GM21390 (cell line): Measurements from ENCODE around the gene ARAP3.
"Not testable (repeated sequence)": the region's sequence is repeated elsewhere in the genome, so short reads cannot be mapped to it uniquely, and the experiment has no call there.

Experiments
- ATAC-seq: cut with Tn5 transposase; IDR thresholded peaks from one replicate; pipeline ENCODE4 v1.9.1; 2021; ENCODE audit not compliant: unreplicated experiment

ARAP3 gene

DNA sequence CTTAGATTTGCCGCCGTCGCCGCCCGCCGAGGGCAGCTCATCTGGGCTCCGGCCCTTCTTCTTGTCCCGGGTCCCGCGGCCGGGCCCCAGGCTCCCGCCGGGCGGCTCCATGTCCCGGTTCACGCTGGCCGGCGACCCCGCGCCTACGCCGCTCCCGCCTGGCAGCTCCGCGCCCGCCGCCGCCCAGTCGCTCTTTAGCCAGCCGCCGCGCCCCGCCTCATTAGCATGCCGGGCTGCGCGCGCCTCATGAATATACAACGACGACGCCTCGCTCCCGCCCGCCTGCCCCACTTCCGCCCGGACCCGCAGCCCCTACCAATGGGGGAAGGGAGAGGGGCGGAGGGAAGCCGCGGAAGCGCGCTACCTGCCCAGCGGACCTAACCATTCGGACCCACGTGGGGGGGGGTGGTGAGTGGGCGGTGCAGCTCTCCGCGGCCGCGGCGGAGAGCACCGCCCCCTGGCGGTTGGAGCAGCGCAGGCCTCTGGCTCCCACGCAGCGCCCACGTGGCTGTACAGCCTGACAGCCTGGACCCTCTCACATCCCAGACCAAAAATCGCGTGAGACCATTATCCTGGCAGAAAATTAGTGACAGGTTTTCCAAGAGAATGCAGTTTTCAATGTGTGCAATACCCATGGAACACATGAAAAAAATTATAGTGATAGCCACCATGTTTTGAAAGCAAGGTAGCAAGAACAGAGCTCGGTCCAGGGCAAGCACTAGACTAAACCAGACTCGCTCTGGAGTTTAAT lies 63.1 kb downstream of the ARAP3 start, which contains the start of gene DIAPH1:
DIAPH1 (minus strand) TSS at position 197 of the 751 bp plus-strand sequence; CDS start at position 111, 86 bp downstream.
- ATAC-seq = peak; percentile 83

- peak; percentile 28 for ATAC-seq
Measured at GRCh38 chr5:141618030-141618803, 63.8 kb downstream of the ARAP3 start.

GRCh38 chr5:141617682-141618029 lies 64.4 kb downstream of the ARAP3 start:
- no peak for ATAC-seq

DNA sequence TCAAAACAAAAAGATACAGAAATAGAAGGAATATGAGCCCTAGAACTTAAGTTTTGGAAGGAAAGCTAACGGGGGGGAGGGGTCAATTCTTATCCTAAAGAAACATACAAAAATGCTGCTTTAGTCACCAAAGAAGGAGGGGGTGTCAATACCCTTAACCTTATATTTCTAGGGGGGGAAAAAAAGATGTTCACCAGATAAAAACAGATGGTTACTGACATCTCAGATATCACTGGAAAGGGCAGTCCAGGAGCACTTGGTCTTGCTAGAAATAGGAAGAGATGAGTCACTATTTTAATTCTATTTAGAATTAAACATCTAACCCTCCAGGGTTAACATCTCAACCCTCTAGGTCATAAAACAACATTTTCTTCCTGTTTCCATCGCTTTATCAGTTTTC lies 64.9 kb downstream of the ARAP3 start:
- ATAC-seq = no peak

- ATAC-seq = no peak
Measured at GRCh38 chr5:141615991-141616720, 65.9 kb downstream of the ARAP3 start.

DNA sequence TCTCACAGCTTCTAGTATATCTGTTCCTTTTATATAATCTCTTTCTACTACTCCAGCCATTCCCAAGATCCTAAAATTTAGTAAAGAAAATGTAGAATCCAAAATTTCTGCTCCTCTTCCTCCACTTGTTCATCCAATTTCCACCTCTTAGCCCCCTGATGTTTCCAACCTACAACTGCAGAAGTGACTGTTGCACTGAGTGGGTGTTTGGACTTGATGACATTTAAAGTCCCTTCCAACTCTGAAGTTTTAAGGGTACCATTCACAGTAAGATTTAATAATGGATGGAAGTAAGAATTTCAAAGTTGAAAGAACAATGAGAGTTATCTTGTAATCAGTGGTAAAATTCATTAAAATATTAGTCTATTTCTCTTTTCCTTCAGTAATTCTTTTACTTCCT lies 68.7 kb downstream of the ARAP3 start:
- no peak for ATAC-seq

GRCh38 chr5:141611289-141611688 lies 70.7 kb downstream of the ARAP3 start:
- no peak for ATAC-seq

GRCh38 chr5:141609921-141610320 lies 72.1 kb downstream of the ARAP3 start:
- ATAC-seq = not testable (repeated sequence)

DNA sequence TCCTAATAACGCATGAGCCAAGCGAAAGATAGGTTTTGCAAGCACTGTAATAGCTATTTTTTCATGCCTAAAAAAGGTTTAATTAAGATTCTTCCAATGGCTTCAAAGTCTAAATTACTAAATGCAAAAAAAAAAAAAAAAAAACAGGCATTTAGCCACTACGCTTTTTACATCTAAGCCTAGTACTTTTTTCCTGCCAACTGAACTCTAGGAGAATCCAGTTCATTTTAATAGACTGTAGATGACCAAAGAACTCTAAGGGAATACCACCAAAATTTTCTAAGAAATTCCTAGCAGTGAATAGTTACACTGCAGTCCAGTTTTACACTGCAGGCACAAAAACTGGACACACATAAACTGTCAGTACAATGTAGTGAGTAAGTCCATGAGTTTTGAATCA lies 73.0 kb downstream of the ARAP3 start:
- ATAC-seq = no peak

- ATAC-seq = no peak
Measured at GRCh38 chr5:141608557-141608956, 73.5 kb downstream of the ARAP3 start.

GRCh38 chr5:141608046-141608445 lies 74.0 kb downstream of the ARAP3 start:
- ATAC-seq = no peak

- ATAC-seq = peak; percentile 98
Measured at GRCh38 chr5:141605523-141606277, 76.3 kb downstream of the ARAP3 start.

GRCh38 chr5:141603923-141604717 lies 77.9 kb downstream of the ARAP3 start:
- ATAC-seq = no peak
